Psoas muscle (tissue), 8 donors: ENCODE measurements around the gene NLRP9. TPM values are rescaled to one million over a fixed set of nuclear protein-coding genes. Genes with fewer than 3 reads are reported as not detected.

Experiments used
- ATAC-seq, 4 donors: fragments of 200-7000 bp; cut with Tn5 transposase; one replicate each; pipeline ENCODE4 v1.9.1; 2020; ENCODE audit warnings: moderate library complexity in 3 of 4, mild to moderate bottlenecking in 2 of 4
- DNase-seq, 2 donors: peaks; one replicate each; pipeline ENCODE4 v3.0.0-alpha.2; 2020
- H3K27ac ChIP-seq: fragments of 200-600 bp; one replicate; pipeline ENCODE4 v1.8.0; 2022
- H3K27me3 ChIP-seq, 3 donors: fragments of 200-600 bp in 1 of 3; one replicate each; pipeline versions ENCODE4 v1.6.1 to v1.8.0; 2013 to 2022; ENCODE audit warnings: low read length in 2 of 3, mild to moderate bottlenecking in 2 of 3, moderate library complexity in 1 of 3; ENCODE audit not compliant: insufficient read depth in 3 of 3
- H3K36me3 ChIP-seq, 2 donors: fragments of 200-600 bp in 1 of 2; one replicate each; pipeline versions ENCODE4 v1.6.1 to v1.8.0; 2013 to 2022; ENCODE audit warnings: low read depth in 1 of 2, mild to moderate bottlenecking in 1 of 2, moderate library complexity in 1 of 2; ENCODE audit not compliant: insufficient read depth in 1 of 2
- H3K4me1 ChIP-seq: fragments of 200-600 bp; one replicate; pipeline ENCODE4 v1.8.0; 2022
- H3K4me3 ChIP-seq: fragments of 200-600 bp; one replicate; pipeline ENCODE4 v1.8.0; 2022; ENCODE audit warnings: mild to moderate bottlenecking
- H3K9me3 ChIP-seq: fragments of 200-600 bp; one replicate; pipeline ENCODE4 v1.8.0; 2022
- WGBS, 3 donors: extraction: QIAGEN DNeasy Blood & Tissue Kit; methylation state at CpG; one replicate each; pipeline versions ENCODE4 v1.1.6 to v1.1.7; 2013; 5-methylcytosine and 5-hydroxymethylcytosine counted together
- intact Hi-C, 2 donors: fragments of 100-400 bp; cut with DNase I; formaldehyde crosslinking; loops; one replicate each; pipeline versions ENCODE4 v1.11.0 to v1.14.2; 2022
- polyA plus RNA-seq, 3 donors: library from polyadenylated mRNA; stranded (reverse); fragments of 200-250 nt; gene quantifications; one replicate each; pipeline ENCODE4 v1.2.3, GENCODE V29; 2013
- total RNA-seq, 4 donors: library from RNA; stranded (reverse); fragmentation: NEBNext Ultra II Directional in 2 of 4; extraction: Animal tissue kit (Norgen Biotek cat#: 25700) in 2 of 4; gene quantifications; one replicate each; pipeline versions ENCODE4 v1.2.1 to v1.2.4, GENCODE V29; 2021 to 2023
- TF ChIP-seq, protein P1 (sequence below): fragments of 200-600 bp; IDR thresholded peaks from one replicate; pipeline ENCODE4 v1.8.0; 2022; ENCODE audit warnings: antibody characterized with exemption
- donor health status: healthy with polysubstance abuse.
- donor health status: DM: no; HTN: no; CAD: no; lungs with moderate emphysema.
- donor health status: Bipolar disorder and iron deficiency.
- donor health status: healthy.
- donor health status: DM: yes; HTN: yes; CAD: no.
- donor health status: DM: no; HTN: no; CAD: no.
- donor health status: DM: no; HTN: no; CAD: no.
- donor health status: DM: yes; HTN: yes; CAD: no.

The NLRP9 gene
- total and polyA plus RNA-seq, 7 donors: not detected

GRCh38 chr19:55716531-55716930 lies 21.7 kb downstream of the NLRP9 start:
- 77 to 87% (median 78%) methylated on average over 15 of the region's 15 CpGs for WGBS, 3 donors
- Histone ChIP-seq H3K4me1 (no peaks in the 10 kb centered on the region), H3K27me3 (peaks cover 0 to 40% (median 3%) of the 10 kb centered on the region in 3 donors), H3K27ac (no peak overlapping the region), H3K36me3 (no peaks in the 10 kb centered on the region), H3K9me3 (no peaks in the 10 kb centered on the region), H3K4me3 (no peak overlapping the region)
- intact Hi-C loops: no loop called here
- TF ChIP-seq, protein P1, sequence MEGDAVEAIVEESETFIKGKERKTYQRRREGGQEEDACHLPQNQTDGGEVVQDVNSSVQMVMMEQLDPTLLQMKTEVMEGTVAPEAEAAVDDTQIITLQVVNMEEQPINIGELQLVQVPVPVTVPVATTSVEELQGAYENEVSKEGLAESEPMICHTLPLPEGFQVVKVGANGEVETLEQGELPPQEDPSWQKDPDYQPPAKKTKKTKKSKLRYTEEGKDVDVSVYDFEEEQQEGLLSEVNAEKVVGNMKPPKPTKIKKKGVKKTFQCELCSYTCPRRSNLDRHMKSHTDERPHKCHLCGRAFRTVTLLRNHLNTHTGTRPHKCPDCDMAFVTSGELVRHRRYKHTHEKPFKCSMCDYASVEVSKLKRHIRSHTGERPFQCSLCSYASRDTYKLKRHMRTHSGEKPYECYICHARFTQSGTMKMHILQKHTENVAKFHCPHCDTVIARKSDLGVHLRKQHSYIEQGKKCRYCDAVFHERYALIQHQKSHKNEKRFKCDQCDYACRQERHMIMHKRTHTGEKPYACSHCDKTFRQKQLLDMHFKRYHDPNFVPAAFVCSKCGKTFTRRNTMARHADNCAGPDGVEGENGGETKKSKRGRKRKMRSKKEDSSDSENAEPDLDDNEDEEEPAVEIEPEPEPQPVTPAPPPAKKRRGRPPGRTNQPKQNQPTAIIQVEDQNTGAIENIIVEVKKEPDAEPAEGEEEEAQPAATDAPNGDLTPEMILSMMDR: no peak
- ATAC-seq: no peak
- no peak for DNase-seq

- ATAC-seq: no peak
- Histone ChIP-seq H3K27ac (no peak overlapping the region), H3K4me3 (no peak overlapping the region), H3K27me3 (peaks cover 0 to 28% (median 0%) of the 10 kb centered on the region in 3 donors), H3K9me3 (no peaks in the 10 kb centered on the region), H3K4me1 (no peaks in the 10 kb centered on the region), H3K36me3 (no peaks in the 10 kb centered on the region)
- no peak for DNase-seq
- 40 to 89% (median 83%) methylated on average over 2 of the region's 3 CpGs for WGBS, 3 donors
- intact Hi-C loops: no loop called here
- TF ChIP-seq, protein P1: no peak
Observed at GRCh38 chr19:55712804-55713631, 25.2 kb downstream of the NLRP9 start.

DNA sequence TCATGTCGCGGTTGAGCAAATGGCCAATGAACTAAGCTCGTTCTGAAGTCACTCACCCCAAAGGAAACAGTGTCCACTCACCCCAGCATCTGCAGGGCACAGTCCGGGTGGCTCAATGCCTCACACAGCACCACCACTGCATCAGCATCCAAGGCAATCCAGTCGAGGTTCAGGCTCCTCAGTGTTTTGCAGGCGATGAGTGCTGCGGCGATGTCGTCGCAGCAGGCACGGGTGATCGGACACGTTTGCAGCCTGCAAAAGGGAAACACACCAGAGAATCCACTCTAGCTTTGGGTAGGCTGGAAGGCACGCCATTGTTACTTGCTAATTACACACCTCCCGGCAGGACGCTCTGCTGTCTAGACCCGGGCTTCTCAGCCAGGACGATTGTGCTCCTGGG lies 26.5 kb downstream of the NLRP9 start:
- intact Hi-C loops: no loop called here
- H3K4me1 ChIP-seq: no peaks in the 10 kb centered on the region
- peaks cover 0 to 17% (median 0%) of the 10 kb centered on the region in 3 donors for H3K27me3 ChIP-seq
- H3K36me3 ChIP-seq: no peaks in the 10 kb centered on the region
- H3K4me3 ChIP-seq: no peak overlapping the region
- H3K9me3 ChIP-seq: no peaks in the 10 kb centered on the region
- 69 to 73% (median 70%) methylated on average over 18 of the region's 18 CpGs for WGBS, 3 donors
- DNase-seq (no peak), ATAC-seq (no peak)
- TF ChIP-seq, protein P1: no peak
- no peak overlapping the region for H3K27ac ChIP-seq

GRCh38 chr19:55705972-55706371 lies 32.2 kb downstream of the NLRP9 start:
- Histone ChIP-seq H3K9me3 (no peaks in the 10 kb centered on the region), H3K27ac (no peak overlapping the region), H3K27me3 (no peaks in the 10 kb centered on the region), H3K4me1 (no peaks in the 10 kb centered on the region), H3K36me3 (peaks cover 0 to 7% of the 10 kb centered on the region in 2 donors), H3K4me3 (no peak overlapping the region)
- intact Hi-C loops: no loop called here
- DNase-seq (no peak), ATAC-seq (no peak)
- TF ChIP-seq, protein P1: no peak
- 85 to 93% (median 91%) methylated on average over 3 of the region's 3 CpGs for WGBS, 3 donors
